ENCODE measurements around the gene ADAMTS12. TPM values are rescaled to one million over a fixed set of nuclear protein-coding genes. Genes with fewer than 3 reads are reported as not detected.

Gene ADAMTS12
- total RNA-seq, 1 experiment from 2014 or later = not detected

DNA sequence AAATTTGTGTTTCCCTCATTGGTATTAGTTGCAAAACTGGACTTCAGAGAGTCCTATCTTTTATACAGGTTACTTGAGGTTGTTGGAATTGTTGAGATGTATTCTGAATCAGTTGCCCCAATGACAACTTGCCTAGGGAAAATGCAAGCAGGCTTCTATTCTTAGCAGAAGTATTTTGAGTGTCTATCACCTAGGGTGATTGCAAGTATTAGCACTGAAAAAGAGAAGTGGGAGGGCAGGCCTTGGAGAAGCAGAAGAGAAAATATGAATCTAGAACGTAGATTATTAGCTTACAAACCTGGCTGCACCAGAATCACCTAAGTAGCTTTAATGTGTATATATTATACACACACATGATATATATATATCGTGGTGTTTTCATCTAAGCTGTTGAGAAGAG is 43.2 kb downstream of the ADAMTS12 start:
- intact Hi-C loops (cut with micrococcal nuclease) = no loop called here
- H3K36me3 Mint-ChIP-seq (ENCODE audit: insufficient read depth, unreplicated experiment) = no peaks in the 10 kb centered on the region
- ChIA-PET POLR2A (no interaction called here), CTCF (interaction anchor here (0.7 kb wide), 1 partner anchor 217 kb away, joined by 3 read pairs; no protein-coding TSS in a partner anchor)
- no TSS peak for BruUV-seq (replicated peaks)
- DNase-seq (ENCODE audit: unreplicated experiment) = no peak
- H3K27me3 Mint-ChIP-seq (ENCODE audit: insufficient read depth, unreplicated experiment) = no peaks in the 10 kb centered on the region
- no peak for TF ChIP-seq CTCF (IDR thresholded peaks at IDR 0.05; ENCODE audit: unreplicated experiment)
- no peak overlapping the region for H3K4me3 Mint-ChIP-seq (ENCODE audit: unreplicated experiment)
- H3K27ac Mint-ChIP-seq (ENCODE audit: low read depth, unreplicated experiment) = no peak overlapping the region
- H3K9me3 Mint-ChIP-seq (ENCODE audit: unreplicated experiment) = no peaks in the 10 kb centered on the region
- H3K4me1 Mint-ChIP-seq (ENCODE audit: insufficient read depth, unreplicated experiment) = no peaks in the 10 kb centered on the region

- POLR2A ChIA-PET = no interaction called here
- Mint-ChIP-seq H3K36me3 (ENCODE audit: insufficient read depth, unreplicated experiment) (no peaks in the 10 kb centered on the region), H3K9me3 (ENCODE audit: unreplicated experiment) (no peaks in the 10 kb centered on the region), H3K27me3 (ENCODE audit: insufficient read depth, unreplicated experiment) (no peaks in the 10 kb centered on the region), H3K4me3 (ENCODE audit: unreplicated experiment) (no peak overlapping the region), H3K27ac (ENCODE audit: low read depth, unreplicated experiment) (no peak overlapping the region), H3K4me1 (ENCODE audit: insufficient read depth, unreplicated experiment) (peaks cover 7% of the 10 kb centered on the region)
- TF ChIP-seq CTCF (IDR thresholded peaks at IDR 0.05; ENCODE audit: unreplicated experiment) = no peak
- intact Hi-C loops (cut with micrococcal nuclease) = no loop called here
- BruUV-seq (replicated peaks) = no TSS peak
- CTCF ChIA-PET = no interaction called here
- DNase-seq (ENCODE audit: unreplicated experiment) = no peak
Observed at GRCh38 chr5:33846851-33847250, 44.9 kb downstream of the ADAMTS12 start.

DNA sequence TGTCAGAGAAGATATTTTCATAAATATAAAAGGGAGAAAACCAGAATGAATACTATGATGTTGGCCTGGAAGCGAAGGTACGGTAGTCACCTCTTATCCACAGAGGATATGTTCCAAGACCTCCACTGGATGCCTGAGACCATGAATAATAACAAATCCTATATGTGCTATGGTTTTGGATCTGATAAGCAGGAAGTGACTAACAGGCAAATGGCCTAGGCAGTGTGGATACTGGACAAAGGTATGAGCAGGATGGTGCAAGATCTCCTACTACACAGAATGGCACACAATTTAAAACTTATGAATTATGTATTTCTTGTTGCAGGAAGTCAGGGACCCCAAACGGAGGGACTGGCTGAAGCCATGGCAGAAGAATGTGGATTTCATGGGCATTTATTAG is 48.2 kb downstream of the ADAMTS12 start:
- Mint-ChIP-seq H3K27ac (ENCODE audit: low read depth, unreplicated experiment) (no peak overlapping the region), H3K9me3 (ENCODE audit: unreplicated experiment) (no peaks in the 10 kb centered on the region), H3K4me3 (ENCODE audit: unreplicated experiment) (no peak overlapping the region), H3K27me3 (ENCODE audit: insufficient read depth, unreplicated experiment) (no peaks in the 10 kb centered on the region), H3K36me3 (ENCODE audit: insufficient read depth, unreplicated experiment) (no peaks in the 10 kb centered on the region), H3K4me1 (ENCODE audit: insufficient read depth, unreplicated experiment) (peaks cover 7% of the 10 kb centered on the region)
- DNase-seq (ENCODE audit: unreplicated experiment) = peak; percentile 39
- ChIA-PET CTCF (no interaction called here), POLR2A (interaction anchor here (1.2 kb wide), 1 partner anchor 10 kb away, joined by 4 read pairs; no protein-coding TSS in a partner anchor)
- no TSS peak for BruUV-seq (replicated peaks)
- no peak for TF ChIP-seq CTCF (IDR thresholded peaks at IDR 0.05; ENCODE audit: unreplicated experiment)
- intact Hi-C loops (cut with micrococcal nuclease) = no loop called here

- no peak for DNase-seq (ENCODE audit: unreplicated experiment)
- intact Hi-C loops (cut with micrococcal nuclease) = no loop called here
- Mint-ChIP-seq H3K4me3 (ENCODE audit: unreplicated experiment) (no peak overlapping the region), H3K9me3 (ENCODE audit: unreplicated experiment) (no peaks in the 10 kb centered on the region), H3K4me1 (ENCODE audit: insufficient read depth, unreplicated experiment) (peaks cover 7% of the 10 kb centered on the region), H3K36me3 (ENCODE audit: insufficient read depth, unreplicated experiment) (no peaks in the 10 kb centered on the region), H3K27ac (ENCODE audit: low read depth, unreplicated experiment) (no peak overlapping the region), H3K27me3 (ENCODE audit: insufficient read depth, unreplicated experiment) (no peaks in the 10 kb centered on the region)
- no peak for TF ChIP-seq CTCF (IDR thresholded peaks at IDR 0.05; ENCODE audit: unreplicated experiment)
- ChIA-PET CTCF (no interaction called here), POLR2A (interaction anchor here (0.6 to 1.2 kb wide), 2 partner anchors 11 to 1213 kb away, joined by 3 to 4 read pairs; no protein-coding TSS in a partner anchor)
- BruUV-seq (replicated peaks) = no TSS peak
Observed at GRCh38 chr5:33842456-33842855, 49.3 kb downstream of the ADAMTS12 start.
